SU-DHL-6 (cell line): ENCODE measurements around the gene SETDB1.

Source experiments
- CTCF ChIP-seq: fragments of 200-600 bp; sonication (generic); IDR thresholded peaks from one replicate; pipeline ENCODE4 v1.5.1; 2017; ENCODE audit warnings: antibody characterized with exemption, mild to moderate bottlenecking, low read length, moderate library complexity; ENCODE audit not compliant: insufficient read depth, poor library complexity, severe bottlenecking
- EZH2phosphoT487 ChIP-seq: fragments of 200-600 bp; sonication (generic), shearing (Covaris generic); conservative IDR thresholded peaks from 2 replicates; pipeline ENCODE4 v1.6.1; 2018; ENCODE audit warnings: mild to moderate bottlenecking, antibody characterized with exemption, low read length, moderate library complexity, mixed read lengths

GRCh38 chr1:151013518-151013917 lies 87.4 kb downstream of the SETDB1 start:
- TF ChIP-seq CTCF (no peak), EZH2phosphoT487 (no peak)
